Measurements from ENCODE around the gene ATXN10. TPM values are rescaled to one million over a fixed set of nuclear protein-coding genes. Genes with fewer than 3 reads are reported as not detected.

The ATXN10 gene
- total and polyA plus RNA-seq, 2 of the 13 experiments (the other 11 are each of a cell fraction or from before 2014, with no cell fraction given) = 60.1 to 194 TPM

DNA sequence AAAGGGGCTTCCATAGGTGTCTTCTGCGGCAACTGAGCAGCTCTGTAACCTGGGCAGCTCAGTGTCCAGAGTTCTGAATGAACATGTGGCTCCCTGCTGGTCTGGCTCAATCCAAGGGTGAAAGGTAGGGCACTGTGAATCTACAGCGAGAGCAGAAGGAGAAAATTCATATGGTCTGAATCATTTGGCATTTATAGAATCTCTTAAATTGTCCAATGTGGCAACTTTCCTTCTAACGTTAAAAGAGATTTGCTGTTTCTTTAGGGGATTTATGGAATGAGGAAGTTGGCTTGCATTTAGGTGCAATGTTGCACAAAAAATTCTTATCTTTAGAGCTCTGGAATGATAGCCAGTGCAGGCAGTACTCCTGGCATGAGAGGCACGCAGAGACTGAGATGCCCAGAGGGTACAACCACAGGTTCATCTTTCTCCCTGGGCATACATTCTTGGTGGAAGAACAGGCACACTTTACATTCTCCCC, 17.0 kb downstream of the ATXN10 start:
- in situ Hi-C loops (cut with HindIII; ENCODE audit: extremely low pct_ligation_motif_present, low pct_unique_long_range_greater_than_20kb) (no loop called here), intact Hi-C loops (cut with micrococcal nuclease; ENCODE audit: unreplicated experiment) (no loop called here)
- Histone ChIP-seq H3K9me3 (ENCODE audit: low read length) (no peaks in the 10 kb centered on the region), H3K27ac (ENCODE audit: extremely low read length, insufficient read depth, low read length) (no peak overlapping the region), H3K4me2 (ENCODE audit: low read depth, low read length) (no peak overlapping the region), H3K4me1 (ENCODE audit: insufficient read depth, low read length) (peaks cover 19% of the 10 kb centered on the region), H3K27me3 (ENCODE audit: control insufficient read depth in 1 of 2, insufficient read depth in 2 of 2, low read length in 2 of 2) (no peaks in the 10 kb centered on the region), H3K79me2 (ENCODE audit: insufficient read depth, low read length) (peaks cover 62% of the 10 kb centered on the region), H4K20me1 (ENCODE audit: insufficient read depth, low read length) (no peaks in the 10 kb centered on the region; the same call in 1 of the 2 replicates), H3K9ac (ENCODE audit: insufficient read depth, low read depth, low read length) (no peak overlapping the region), H2AFZ (ENCODE audit: low read length) (no peak overlapping the region), H3K36me3 (replicated peaks in 1 of 2; ENCODE audit: control insufficient read depth in 1 of 2, insufficient read depth in 2 of 2, low read length in 2 of 2) (peaks cover 7 to 28% of the 10 kb centered on the region in 2 experiments), H3K4me3 (replicated peaks in 1 of 3; ENCODE audit: insufficient read depth in 1 of 3, low read depth in 2 of 3, low read length in 3 of 3) (no peak overlapping the region)
- no peak for FAIRE-seq
- ChIA-PET POLR2A (no interaction called here), CTCF (ENCODE audit: low intra/inter-chr PET ratio, low total read pairs) (no interaction called here)
- 93% methylated on average over 4 of the region's 4 CpGs for WGBS (ENCODE audit: low lambda C conversion rate)
- no TSS peak for BruUV-seq (replicated peaks)
- ATAC-seq = no peak
- TF ChIP-seq POLR2G (IDR thresholded peaks at IDR 0.05; ENCODE audit: low read depth, low read length) (no peak), CHD4 (IDR thresholded peaks at IDR 0.05; ENCODE audit: borderline replicate concordance, low read length) (no peak), KLF15 (CRISPR knock-in tag; IDR thresholded peaks at IDR 0.05; ENCODE audit: borderline replicate concordance) (no peak), ZNF230 (CRISPR knock-in tag; IDR thresholded peaks at IDR 0.05) (no peak), ETV6 (CRISPR knock-in tag; conservative IDR thresholded peaks at IDR 0.05) (no peak), EED (CRISPR knock-in tag; IDR thresholded peaks at IDR 0.05) (no peak), HIC2 (CRISPR knock-in tag; IDR thresholded peaks at IDR 0.05; ENCODE audit: low read depth) (no peak), NRL (CRISPR knock-in tag; IDR thresholded peaks at IDR 0.05; ENCODE audit: borderline replicate concordance) (no peak), ZMAT3 (CRISPR knock-in tag; conservative IDR thresholded peaks at IDR 0.05) (no peak), TCF7 (IDR thresholded peaks at IDR 0.05; ENCODE audit: low read depth) (no peak), CEBPB (IDR thresholded peaks at IDR 0.05; ENCODE audit: borderline replicate concordance, low read depth, low read length) (no peak), ZC3H13 (CRISPR knock-in tag; IDR thresholded peaks at IDR 0.05) (no peak)
- no peak for DNase-seq (ENCODE audit: low spot score)

All from HepG2 (cell line).